Putamen (tissue), 1 donor: Measurements from ENCODE around the gene MCOLN3.
"Not testable (repeated sequence)": the region's sequence is repeated elsewhere in the genome, so short reads cannot be mapped to it uniquely, and the experiment has no call there.

Source experiments
- DNase-seq: peaks from one replicate; pipeline ENCODE4 v3.0.0-alpha.2; 2016; ENCODE audit warnings: low spot score

MCOLN3 gene

GRCh38 chr1:84991097-84991920, 57.0 kb downstream of the MCOLN3 start:
- DNase-seq = no peak

GRCh38 chr1:84988588-84988987, 59.7 kb downstream of the MCOLN3 start:
- no peak for DNase-seq

DNA sequence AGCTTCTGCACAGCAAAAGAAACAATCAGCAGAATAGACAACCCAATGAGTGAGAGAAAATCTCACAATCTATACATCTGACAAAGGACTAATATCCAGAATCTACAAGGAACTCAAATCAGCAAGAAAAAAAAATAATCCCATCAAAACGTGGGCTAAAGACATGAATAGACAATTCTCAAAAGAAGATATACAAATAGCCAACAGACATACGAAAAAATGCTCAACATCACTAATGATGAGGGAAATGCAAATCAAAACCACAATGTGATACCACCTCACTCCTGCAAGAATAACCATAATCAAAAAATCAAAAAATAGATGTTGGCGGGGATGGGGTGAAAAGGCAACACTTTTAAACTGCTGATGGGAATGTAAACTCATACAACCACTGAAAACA, 61.7 kb downstream of the MCOLN3 start:
- not testable (repeated sequence) for DNase-seq

- DNase-seq = no peak
Measured at GRCh38 chr1:84985365-84985764, 62.9 kb downstream of the MCOLN3 start.

DNA sequence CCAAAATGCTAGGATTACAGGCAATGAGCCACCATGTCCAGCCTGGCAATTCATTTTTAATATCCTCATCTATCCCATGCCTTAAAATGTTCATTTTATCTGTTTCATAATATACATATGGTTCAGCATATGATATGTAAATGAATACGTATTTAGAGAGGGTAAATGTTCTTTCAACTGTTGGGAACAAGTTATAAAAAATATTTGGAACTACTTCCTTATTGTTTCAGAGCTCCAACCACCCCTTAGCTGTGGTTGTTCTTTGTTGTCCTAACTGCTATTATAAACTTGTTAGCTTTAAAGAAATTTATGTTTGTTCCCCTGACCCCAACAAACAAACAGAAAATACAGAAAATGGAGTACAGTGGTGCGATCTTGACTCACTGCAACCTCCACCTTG, 65.9 kb downstream of the MCOLN3 start:
- DNase-seq = no peak

DNA sequence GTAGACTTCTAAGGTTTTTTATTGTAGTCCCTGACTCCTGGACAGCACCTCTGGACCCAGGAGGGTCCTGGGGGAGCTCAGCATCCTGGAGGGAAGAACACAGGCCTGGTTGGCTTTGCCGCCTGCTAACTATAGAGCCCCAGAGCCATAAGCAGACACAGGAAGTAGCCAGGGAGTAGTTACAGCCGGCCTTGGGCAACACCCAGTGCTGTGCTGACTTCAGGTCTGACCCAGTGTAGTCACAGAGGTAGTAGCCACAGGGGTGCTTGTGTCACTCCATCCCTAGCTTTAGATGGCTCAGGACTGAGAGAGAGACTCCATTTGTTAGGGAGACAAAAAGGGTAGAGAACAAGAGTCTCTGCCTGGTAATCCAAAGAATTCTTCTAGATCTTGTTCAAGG, 73.3 kb downstream of the MCOLN3 start:
- no peak for DNase-seq

DNA sequence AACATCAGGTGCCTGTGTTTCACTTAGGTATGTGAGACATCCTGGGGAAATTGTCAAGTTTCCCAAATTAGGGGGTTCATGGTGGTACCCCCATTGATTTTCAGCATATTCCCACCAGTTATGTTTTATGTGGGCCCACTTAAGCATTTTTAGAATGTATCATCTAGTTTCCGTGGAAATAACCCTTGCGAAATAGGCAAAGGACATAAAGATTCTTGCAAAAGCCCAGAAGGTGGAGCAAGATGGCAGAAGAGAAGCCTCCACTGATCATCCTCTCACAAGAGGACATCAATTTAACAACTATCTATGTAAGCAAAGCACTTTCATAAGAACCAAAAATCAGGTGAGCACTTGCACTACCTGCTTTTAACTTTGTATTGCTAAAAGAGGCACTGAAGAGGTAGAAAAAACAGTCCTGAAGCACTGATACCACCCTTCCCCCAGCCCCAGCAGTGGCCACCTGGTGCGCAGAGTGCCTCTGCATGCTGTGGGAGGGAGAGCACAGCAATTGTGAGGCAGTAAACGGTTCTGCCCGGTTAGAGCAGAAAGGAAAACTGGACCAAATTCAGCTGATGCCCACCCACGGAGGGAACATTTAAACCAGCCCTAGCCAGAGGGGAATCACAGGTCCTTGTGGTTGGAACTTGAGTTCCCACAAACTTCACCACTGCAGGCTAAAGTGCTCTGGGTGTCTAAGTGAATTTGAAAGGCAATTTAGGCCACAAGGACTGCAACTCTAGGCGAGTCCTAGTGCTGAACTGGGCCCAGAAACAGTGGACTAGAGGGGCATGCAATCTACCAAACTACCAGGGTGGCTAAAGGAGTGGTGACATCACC, 74.6 kb downstream of the MCOLN3 start:
- no peak for DNase-seq

GRCh38 chr1:84972377-84972987, 75.8 kb downstream of the MCOLN3 start:
- DNase-seq = no peak

- DNase-seq = no peak
Measured at GRCh38 chr1:84971957-84972356, 76.3 kb downstream of the MCOLN3 start.

- no peak for DNase-seq
Measured at GRCh38 chr1:84969489-84970250, 78.6 kb downstream of the MCOLN3 start.

DNA sequence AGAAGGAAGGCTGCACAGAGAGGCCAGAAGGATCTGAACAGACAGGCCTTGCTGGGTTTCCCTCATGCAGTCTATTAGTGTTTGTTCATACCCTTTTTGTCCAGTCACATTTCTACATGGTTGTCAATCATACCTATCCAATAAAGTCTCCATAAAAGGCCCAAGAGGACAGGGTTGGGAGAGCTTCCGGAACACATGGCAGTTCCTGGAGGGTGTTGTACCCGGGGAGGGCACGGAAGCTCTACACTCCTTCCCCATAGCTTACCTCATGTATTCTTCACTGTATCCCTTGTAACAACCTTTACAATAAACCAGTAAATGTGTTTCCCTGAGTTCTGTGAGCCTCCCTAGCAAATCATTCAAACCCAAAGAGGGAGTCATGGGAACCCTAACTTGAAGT, 79.4 kb downstream of the MCOLN3 start:
- DNase-seq = no peak

DNA sequence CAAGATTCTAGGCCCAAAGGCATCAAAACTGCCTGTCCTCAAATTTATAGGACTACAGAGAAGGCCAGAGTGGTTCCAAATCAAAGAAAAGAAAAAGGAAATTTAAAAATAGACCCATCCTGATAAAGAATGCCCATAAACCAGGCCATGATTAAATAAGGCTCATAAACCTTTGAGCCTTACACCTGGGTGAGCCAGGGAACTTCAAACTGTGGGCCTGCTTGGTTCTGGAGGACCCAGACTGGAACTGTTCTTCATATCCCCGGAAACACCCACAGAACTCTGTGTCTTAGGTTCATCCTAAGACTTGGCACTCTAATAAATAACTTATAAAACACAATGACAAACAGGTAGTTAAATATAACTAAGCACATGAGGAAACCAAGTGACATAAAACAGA, 80.2 kb downstream of the MCOLN3 start:
- DNase-seq = no peak
